ENCODE measurements around the gene GNB1L.

DNA sequence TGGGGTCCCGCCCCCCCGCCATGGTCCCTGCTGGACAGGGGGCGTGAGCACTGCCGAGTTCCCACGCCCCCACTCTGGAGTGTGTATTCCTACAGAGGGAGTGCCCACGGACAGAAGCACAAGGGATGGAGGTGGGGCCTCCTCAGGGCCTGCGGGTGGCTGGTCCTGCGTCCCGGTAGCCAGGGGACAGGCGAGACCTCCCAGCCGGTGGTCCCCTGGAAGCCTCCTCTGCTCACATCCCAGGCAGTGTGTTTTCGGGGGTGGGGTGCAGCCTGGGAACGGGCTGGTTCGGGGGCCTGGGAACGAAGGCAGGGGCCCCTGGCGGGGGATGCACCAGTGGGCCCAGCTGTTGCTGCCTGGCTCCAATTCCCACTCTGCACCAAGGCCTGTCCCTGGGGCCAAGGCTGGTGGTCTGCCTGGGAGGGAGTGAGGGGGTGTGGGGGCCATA is 115.2 kb downstream of the GNB1L start:
- TF ChIP-seq GATA3 (IDR thresholded peaks at IDR 0.05; ENCODE audit: low read depth, low read length), result no peak
- no peak for TF ChIP-seq GATA2 (IDR thresholded peaks at IDR 0.05; ENCODE audit: low read depth, low read length)

All from SH-SY5Y (cell line).